HG03066 (cell line): ENCODE measurements around the gene TCF4.

ENCODE experiments used
- ATAC-seq: cut with Tn5 transposase; IDR thresholded peaks from one replicate; pipeline ENCODE4 v1.9.1; 2021; ENCODE audit warnings: low read depth; ENCODE audit not compliant: unreplicated experiment

The TCF4 gene

DNA sequence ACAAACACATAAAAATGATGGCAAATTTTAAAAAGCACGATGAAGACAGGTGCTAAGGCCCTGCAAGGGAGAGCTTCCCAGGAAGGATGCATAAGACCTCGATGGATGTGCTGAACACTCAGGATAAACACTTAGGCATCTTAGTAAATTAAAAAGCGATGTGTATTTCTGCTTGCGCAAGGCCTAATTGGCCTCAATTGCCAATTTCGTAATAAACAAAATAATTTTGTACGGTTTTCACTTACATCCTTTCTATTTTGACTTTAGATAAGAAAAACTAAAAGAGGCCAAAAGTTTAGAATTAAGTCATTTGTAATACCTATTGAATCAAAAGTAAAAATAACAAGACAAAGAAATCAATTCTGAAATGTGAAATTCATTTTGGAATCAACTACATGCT is 189.1 kb downstream of the TCF4 start:
- no peak for ATAC-seq

DNA sequence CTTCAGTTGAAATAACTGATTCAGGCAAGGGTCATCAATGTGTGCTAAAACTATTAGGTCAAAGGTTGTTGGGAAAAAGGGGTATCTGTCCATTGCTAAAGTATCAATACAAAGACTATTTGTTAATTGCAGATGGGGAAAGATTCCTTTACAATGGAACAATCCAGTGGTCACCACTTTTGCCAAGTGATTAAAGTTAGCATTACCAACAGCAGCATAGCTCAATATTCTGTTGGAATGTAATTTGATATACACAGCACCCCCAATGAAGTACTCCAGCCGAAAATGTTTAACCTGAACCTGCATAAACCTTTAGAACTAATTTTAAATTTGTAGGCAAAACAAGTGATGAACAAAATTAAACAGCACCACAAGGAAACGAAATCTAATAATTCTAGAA is 191.0 kb downstream of the TCF4 start:
- ATAC-seq = no peak

DNA sequence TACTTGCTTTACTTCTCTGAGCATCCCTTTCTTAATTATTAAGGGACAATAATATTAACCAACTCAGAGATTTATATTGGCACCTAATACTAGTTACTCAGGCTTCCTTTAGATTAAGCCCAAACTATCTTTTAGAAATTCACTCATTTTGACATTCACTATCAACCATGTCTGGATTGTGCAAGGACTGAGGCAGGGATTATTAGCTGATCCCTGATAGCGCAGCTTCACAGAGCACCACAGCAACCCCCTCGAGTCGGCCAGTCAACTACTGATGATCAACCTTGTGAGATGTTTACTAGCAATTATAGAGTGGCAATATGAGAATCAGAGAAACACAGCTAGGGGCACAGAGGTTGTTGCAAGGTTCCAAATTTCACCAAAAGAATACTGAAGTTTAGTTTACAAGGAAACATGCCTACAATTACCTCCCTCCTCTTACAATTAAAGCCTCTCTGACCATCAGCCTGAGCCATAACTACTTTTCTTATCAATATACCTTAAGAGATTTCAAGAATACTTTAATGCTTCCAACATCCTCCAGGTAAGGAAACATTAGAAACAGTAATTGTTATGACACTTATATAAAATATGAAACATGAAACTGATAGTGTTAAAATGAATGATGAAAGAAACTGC is 191.6 kb downstream of the TCF4 start:
- ATAC-seq = no peak

DNA sequence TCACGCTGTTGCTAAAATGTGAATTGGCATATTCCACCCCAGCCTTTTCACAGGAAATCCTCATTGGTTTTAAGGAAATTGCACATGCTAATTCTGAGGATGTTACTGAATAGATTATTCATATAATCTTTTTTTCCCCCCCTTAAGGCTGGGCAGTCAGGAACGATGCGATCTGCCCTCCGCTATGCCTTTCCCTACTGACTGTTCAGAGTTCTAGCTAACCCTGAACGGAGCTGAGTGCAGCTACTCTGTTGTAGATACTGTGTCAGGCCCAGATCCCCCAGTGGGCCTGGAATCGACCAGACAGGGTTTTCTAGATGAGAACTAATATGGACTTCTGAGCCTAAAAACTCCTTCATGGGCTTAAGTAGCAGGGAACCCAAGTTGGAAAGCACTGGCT is 192.2 kb downstream of the TCF4 start:
- ATAC-seq = no peak

DNA sequence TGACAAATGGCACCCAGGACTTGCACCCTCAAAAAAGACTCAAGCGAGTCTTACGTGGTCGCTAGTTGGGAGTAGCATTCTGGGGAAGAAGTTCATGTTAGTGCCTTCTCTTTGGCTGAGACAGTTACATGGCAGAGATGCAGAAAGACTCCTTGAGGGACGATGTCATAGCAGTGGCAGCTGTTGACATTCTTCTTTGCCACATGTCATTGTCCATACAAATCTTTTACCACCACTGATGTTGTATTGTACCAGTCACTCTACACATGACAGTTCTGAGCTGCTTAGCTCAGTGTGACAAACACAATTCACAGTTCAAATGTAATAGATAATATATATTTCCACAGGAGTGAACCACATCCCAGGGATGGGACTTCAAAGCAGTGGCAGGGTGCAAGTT is 197.1 kb downstream of the TCF4 start:
- ATAC-seq = no peak

DNA sequence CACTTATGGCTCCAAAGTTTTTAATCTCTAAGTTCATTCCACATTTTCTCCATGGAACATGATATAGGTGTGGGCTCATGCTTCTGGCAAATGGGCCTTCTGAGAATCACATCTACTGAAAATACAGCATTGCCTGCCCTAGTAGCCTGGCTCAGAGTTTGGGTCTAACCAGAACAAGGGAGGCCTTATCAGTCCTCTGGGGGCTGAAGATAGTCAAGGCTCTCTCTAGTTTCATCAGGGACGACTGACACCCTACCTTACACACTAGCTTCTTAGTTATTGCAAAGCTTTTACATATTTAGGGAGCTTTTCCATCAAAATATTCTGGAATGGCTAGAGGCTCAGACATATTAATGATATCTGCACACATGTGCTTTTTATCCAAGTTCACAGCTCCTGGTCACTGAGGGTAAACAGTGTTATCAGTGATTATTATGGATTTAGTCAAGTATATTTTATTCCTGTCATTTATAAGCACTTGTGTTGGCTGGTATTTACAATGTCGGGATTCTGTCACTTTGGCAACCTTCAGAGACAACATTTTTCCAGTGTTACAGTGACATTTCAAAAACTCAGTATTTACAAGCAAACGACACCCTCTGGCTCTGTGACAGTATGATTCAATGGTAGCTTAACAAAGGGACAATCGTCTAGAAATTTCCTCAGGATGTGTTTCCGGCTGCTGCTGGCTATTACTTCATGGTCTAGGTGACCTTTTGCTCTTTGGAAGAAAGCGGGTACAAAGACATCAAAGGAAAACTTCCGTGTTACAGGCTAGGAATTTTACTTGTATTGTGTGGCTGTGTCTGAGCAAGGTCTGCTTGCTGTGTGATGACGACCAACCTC is 200.6 kb downstream of the TCF4 start:
- ATAC-seq = no peak

DNA sequence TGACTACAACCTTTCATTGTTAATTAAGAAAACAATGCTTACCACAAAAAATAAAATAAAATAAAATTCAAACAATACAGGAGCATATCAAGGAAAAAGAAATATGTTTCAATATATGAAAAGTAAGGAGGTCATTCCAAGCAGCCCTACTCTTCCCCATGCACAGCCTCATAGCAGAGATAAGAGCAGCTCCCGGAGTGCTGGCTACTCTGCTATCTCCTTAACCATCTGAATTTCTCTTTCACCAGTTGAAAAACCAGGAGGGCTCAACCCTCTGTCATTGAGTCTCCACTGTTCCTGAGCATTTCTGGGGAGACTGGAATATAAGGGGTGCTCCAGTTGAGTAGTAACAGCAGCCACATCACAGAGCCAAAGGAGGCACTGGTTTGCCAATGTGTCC is 201.4 kb downstream of the TCF4 start:
- no peak for ATAC-seq

DNA sequence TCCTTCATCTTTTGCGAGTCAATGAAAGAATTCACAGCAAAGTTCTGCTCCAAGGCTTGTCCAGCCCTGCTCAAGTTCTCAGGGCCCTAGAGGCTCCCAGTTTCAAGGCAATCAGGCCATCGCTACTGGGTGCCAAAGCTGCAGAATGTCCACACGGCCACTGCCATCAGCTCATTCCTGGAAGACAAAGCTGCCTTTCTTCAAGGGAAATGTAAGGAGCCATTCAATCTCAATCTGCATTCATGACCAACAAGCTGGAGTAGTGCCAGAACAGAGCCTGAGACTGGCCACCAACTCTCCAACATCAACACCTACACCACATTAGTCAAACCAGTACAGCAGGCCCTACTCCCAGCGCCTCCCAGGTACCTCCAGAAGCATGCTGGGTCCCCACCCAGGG is 202.2 kb downstream of the TCF4 start:
- ATAC-seq = no peak

DNA sequence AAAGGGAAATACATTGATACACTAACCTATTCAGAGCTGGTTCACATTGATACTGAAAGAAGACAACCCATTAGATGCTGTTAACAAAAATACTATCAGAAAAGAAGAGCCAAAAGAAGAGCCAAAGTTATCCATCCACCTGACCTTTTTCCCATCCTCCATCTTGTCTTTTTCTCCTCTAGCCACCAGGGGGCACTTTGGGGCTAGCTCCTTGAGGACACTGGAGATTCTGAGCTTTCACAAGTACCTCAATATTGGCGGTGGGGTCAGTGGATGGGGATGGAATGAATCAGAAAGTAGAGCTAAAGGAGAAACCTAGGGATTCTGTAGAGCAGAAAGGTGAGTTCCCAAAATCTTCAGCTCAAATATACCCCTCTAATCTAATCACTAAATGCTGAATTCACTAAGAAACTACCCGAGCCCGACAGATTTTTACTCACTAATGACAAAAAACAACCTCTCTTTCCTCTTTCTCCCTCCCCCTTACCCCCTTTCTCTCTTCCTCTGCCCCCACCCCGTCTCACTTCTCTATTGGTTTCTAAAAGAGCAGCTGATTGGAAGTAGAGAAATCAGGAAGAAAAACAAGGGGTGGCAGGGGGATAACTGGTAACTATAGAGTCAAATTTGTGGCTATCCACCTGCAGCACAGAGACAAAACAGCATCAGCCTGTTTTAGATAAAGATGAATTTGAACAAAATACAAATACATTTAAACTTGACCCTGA is 203.3 kb downstream of the TCF4 start:
- ATAC-seq = no peak

DNA sequence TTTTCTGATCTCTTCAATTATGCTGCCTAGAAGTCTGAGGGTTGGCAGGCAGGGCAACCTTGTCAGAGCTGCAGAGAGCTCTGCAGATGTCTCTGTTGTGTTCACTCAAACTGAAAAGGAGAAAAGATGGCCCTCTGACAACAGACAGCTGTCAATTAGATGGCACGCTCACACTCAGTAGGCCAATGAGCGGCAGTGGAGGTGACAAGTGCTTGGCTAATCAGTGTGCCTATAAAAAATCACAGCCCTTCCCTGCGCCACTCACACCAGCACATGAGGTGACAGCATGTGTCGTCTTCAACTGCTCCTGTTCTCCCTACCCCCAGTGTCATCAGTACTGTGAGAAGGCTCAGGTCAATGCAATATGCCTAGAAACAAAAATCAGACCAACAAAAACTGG is 203.9 kb downstream of the TCF4 start:
- no peak for ATAC-seq

DNA sequence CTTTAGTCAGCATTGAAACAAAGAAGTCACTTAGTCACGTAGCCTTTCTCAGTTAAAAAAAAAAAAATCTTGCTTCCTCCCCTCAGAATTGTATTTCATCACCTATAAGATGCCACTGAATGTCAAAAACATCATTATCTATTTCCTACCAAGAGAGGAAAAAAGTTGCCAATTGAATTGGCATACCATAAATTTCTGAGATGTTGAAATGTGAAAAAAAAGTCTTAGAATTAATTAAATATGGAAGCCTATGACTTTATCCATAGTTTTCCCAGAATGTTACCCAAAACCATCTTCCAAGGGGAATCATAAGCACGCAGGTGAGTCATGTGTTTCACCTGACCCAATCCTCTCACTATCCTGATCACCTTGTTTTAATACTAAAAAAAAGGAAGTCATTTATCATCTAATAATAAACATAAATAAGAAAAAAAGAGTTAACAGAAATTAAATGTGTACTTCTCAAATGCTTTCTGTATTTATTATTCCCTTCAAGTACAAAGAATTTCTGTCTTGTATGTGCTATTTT is 205.7 kb downstream of the TCF4 start:
- no peak for ATAC-seq

DNA sequence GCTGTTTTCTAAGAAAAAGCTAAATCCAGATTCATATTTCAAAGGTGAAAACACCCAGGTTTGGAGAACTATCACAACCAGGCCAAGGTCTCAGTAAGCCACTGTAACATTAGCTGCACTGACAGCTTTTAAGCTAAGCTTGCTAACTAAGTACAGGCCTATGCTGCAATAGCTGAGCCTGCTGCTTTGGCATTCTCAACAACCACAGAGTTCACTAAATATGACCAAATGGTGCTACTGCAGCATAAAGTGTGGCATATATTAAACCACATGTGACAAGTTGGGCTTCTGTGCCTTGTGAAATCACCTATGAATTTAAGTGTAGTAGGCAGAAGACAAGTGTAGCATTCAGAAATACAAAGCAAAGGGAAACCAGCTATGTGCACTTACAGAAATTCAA is 206.7 kb downstream of the TCF4 start:
- ATAC-seq = no peak

DNA sequence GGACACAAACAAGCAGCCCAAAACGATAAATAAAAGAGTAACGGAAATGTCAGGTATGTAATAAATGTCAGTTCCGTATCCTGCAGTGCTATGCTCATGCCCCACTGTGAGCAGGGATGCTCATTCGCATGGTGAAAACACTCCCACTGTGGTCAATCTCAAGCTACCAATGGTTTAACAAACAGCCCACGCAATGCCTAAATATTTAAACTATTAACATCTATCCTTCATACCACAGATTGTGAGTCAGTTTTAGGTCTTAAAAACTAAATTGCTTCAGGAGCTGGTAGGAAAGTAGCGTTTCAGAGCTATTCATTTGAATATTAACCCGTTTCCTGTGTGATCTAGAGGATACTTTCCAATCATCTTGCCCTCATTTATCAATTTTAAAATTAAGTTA is 207.4 kb downstream of the TCF4 start:
- no peak for ATAC-seq

DNA sequence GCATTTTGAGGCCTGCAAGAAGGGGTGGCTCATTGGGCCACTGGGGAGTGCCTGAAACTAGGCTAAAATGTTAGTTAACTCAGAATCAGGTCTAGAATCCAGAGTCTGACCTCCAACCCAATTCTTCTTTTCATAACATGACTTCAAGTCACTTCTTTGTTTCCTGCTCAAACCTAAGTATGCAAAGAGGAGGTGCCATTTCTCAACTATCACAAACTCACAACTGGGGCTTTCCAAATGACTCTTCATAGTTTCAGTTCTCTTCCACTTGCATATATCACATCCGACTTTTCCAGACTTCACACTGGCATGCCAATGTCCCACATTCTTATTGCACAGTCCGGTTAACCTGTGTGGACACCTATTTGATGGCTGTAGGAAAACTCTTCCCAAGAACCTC is 211.6 kb downstream of the TCF4 start:
- ATAC-seq = no peak

DNA sequence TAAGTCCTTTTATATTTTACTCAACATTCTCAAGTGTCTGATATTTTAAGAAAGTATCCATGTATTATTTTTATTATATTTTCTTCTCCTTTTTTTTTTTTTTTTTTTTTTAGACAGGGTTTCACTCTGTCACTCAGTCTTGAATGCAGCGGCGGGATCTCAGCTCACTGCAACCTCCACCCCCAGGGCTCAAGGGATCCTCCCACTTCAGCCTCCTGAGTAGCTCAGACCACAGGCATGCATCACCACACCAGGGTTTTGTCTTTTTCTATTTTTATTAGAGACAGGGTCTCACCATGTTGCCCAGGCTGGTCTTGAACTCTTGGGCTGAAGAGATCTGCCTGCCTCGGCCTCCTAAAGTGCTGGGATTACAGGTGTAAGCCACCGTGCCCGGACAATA is 212.1 kb downstream of the TCF4 start:
- no peak for ATAC-seq

DNA sequence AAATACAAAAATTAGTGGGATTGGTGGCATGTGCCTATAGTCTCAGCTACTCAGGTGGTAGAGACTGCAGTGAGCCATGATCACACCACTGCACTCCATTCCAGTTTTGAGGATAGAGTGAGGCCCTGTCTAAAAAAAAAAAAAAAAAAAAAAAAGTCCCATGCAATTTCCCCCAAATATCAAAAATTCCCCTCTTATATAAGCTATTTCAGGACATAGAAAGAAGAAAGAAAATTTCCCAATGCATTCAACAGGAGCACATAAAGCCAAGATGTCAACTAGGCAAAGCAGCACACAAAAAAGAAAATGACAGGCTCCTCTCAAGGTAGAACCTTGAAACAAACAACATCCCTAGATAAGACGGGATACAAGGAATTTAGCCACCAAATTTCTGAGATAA is 213.3 kb downstream of the TCF4 start:
- no peak for ATAC-seq

DNA sequence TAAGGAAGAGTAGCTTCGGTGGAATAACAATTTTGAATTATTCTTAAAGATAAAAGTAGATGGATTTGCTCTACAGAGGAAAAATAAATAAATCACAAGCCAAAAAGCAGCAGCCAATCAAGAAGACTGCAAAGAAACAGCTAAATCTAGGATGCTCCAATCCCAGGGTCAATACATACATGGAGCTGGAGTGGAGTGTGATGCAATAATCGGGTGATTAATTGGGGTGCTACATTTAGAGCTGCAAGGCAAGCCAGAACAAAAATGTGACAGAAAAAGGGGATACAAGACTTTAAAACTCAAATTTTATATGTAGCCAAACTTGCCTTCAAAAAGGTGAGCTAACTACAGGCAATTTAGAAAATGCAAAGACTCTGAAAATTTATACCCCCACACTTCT is 215.8 kb downstream of the TCF4 start:
- no peak for ATAC-seq

DNA sequence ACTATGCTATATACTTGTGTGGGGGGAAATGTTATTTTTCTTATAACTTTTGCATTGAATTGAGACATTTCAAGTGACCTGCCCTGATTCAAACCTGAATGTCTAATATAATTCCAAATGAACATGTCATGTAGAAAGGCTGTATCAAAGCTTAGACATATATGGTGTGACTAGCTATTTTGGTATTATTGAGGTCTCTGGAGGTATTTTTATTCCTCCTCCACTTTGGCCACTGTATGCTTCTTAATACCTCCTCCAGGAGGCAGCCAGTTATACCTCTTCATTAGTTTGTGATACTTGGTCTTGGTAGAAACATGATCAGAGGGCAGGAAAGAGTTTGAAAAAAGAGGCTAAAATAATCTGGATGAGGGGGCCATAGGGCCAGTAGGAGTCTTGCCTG is 217.1 kb downstream of the TCF4 start:
- no peak for ATAC-seq

DNA sequence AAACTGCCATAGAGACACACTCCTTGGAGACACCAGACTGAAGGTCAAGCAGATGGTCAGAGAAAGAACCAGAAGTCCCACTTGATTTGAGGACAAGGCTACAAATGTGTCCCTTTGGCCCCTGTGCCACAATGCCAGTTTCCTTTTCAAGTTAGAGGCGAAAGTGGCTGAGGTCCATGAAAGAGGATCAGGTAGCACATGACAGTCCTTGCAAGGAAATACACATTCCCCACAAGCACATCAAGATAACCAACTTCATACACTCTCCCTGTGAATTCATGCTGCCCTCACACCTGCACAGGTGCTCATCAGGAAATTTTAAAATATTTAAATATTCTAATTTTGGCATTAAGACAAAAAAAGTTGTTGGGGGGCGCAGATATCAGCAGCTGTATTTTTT is 218.6 kb downstream of the TCF4 start:
- no peak for ATAC-seq

DNA sequence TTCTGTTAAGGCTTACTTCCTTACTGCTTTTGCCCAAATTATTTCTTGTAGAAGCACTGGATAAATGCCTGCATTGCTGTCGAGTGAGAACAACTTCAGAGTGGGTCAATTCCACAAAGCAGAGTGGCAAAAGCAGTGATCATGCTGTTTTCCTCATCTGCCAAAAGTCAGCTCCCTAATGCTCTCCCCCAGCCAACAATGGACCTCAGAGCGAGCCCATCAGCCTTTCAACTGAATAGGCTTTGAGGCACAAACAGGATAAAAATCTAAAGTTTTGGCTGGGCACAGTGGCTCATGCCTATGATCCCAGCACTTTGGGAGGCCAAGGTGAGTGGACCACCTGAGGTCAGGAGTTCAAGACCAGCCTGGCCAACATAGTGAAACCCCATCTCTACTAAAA is 222.7 kb downstream of the TCF4 start:
- ATAC-seq = no peak

DNA sequence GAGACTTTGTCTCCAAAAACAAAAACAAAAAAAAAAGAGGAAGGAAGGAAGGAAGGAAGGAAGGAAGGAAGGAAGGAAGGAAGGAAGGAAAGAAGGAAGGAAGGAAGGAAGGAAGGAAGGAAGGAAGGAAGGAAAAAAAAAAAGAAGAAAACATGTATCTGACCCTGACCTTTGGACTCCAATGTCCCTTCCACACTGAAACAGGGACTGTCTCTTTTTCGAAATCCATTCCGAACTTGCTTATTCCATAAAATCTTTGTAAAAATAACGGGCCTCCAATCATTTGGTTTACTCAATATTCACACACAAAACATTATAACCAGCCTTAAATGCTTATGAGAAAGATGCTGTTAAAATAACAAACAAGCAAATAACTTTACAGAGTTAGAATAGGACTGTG is 225.7 kb downstream of the TCF4 start:
- ATAC-seq = no peak
